ENCODE data around the gene SELENOI. TPM values are rescaled to one million over a fixed set of nuclear protein-coding genes. Genes with fewer than 3 reads are reported as not detected.

The SELENOI gene
- total RNA-seq, 1 experiment from 2014 or later: 63.3 TPM

GRCh38 chr2:26297061-26297460 is 48.9 kb upstream of the SELENOI start (continued):
- TF ChIP-seq EZH2phosphoT487 (IDR thresholded peaks at IDR 0.05; ENCODE audit: borderline replicate concordance): no peak
- no peak for TF ChIP-seq ZNF274 (IDR thresholded peaks at IDR 0.05; ENCODE audit: low read depth, low read length)
- TF ChIP-seq YY1 (IDR thresholded peaks at IDR 0.05; ENCODE audit: extremely low read depth, insufficient replicate concordance, low read depth, low read length): no peak
- no peak for TF ChIP-seq EGR1 (IDR thresholded peaks at IDR 0.05; ENCODE audit: low read depth)

GRCh38 chr2:26298286-26298637 is 47.7 kb upstream of the SELENOI start:
- H2AFZ ChIP-seq (ENCODE audit: low read depth, low read length, poor library complexity, severe bottlenecking): no peak overlapping the region
- no peaks in the 10 kb centered on the region for H3K9me3 ChIP-seq (ENCODE audit: control insufficient read depth in 1 of 2, insufficient read depth in 1 of 2, low read depth in 1 of 2, low read length in 2 of 2)
- H3K4me3 ChIP-seq (replicated peaks in 1 of 2; ENCODE audit: low read depth in 1 of 2, low read length in 2 of 2): no peak overlapping the region
- TF ChIP-seq ZNF274 (IDR thresholded peaks at IDR 0.05; ENCODE audit: low read depth, low read length): no peak
- no peak for TF ChIP-seq YY1 (IDR thresholded peaks at IDR 0.05; ENCODE audit: extremely low read depth, insufficient replicate concordance, low read depth, low read length)
- no peak for TF ChIP-seq TCF7L2 (IDR thresholded peaks at IDR 0.05; ENCODE audit: borderline replicate concordance, extremely low read depth, insufficient read depth, insufficient read length)
- no peak for TF ChIP-seq ELF1 (IDR thresholded peaks at IDR 0.05; ENCODE audit: borderline replicate concordance, low read depth)
- TF ChIP-seq SIN3A (IDR thresholded peaks at IDR 0.05; ENCODE audit: low read depth): no peak
- TF ChIP-seq EGR1 (IDR thresholded peaks at IDR 0.05; ENCODE audit: low read depth): no peak
- H3K4me1 ChIP-seq (ENCODE audit: control insufficient read depth in 1 of 2, insufficient read depth in 2 of 2, low read length in 2 of 2): peaks cover 5 to 15% of the 10 kb centered on the region in 2 experiments; a peak in 2 of 4 replicates
- intact Hi-C loops (cut with micrococcal nuclease): no loop called here
- no peaks in the 10 kb centered on the region for H3K27me3 ChIP-seq (ENCODE audit: insufficient read depth, low read length)
- H3K4me2 ChIP-seq (ENCODE audit: low read length): no peak overlapping the region
- CTCF ChIA-PET: no interaction called here
- ATAC-seq: no peak
- H3K36me3 ChIP-seq (ENCODE audit: control insufficient read depth in 1 of 2, insufficient read depth in 2 of 2, low read length in 2 of 2): no peaks in the 10 kb centered on the region
- no peaks in the 10 kb centered on the region for H3K79me2 ChIP-seq (ENCODE audit: insufficient read depth, low read length)
- POLR2A ChIA-PET: no interaction called here
- no peak overlapping the region for H3K9ac ChIP-seq (ENCODE audit: low read length)
- RAD21 ChIA-PET (ENCODE audit: low non-redundant PET in 1 of 2, low total read pairs in 2 of 2, uncharacterized antibody in 2 of 2, unreplicated experiment in 2 of 2): no interaction called here
- no peak overlapping the region for H3K27ac ChIP-seq (ENCODE audit: low read depth, low read length)
- H4K20me1 ChIP-seq (ENCODE audit: insufficient read depth): no peaks in the 10 kb centered on the region
- BruUV-seq (replicated peaks): no TSS peak
- H3K9me2 ChIP-seq (ENCODE audit: insufficient read depth): no peaks in the 10 kb centered on the region
- no peak for DNase-seq (ENCODE audit: low read depth, low spot score)

All from HCT116 (cell line).